ENCODE results near the gene ADAM11.
"Not testable (repeated sequence)": the region's sequence is repeated elsewhere in the genome, so short reads cannot be mapped to it uniquely, and the experiment has no call there.

ADAM11 gene

GRCh38 chr17:44812263-44812662 is 53.5 kb downstream of the ADAM11 start:
- no peak overlapping the region for H3K4me3 ChIP-seq (ENCODE audit: low read length in 2 of 2)

DNA sequence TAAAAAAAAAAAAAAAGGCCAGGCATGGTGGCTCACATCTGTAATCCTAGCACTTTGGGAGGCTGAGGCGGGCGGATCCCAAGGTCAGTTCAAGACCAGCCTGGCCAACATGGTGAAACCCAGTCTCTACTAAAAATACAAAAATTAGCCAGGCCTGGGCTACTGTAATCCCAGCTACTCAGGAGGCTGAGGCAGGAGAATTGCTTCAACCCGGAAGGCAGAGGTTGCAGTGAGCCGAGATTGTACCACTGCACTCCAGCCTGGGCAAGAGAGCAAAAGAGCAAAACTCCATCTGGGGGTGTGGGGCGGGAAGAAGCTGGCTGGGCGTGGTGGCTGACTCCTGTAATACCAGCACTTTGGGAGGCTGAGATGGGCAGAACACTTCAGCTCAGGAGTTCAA is 59.7 kb downstream of the ADAM11 start:
- H3K27me3 ChIP-seq (ENCODE audit: control insufficient read depth in 3 of 3, insufficient read depth in 3 of 3, low read depth in 1 of 3, low read length in 3 of 3); H2BK5ac ChIP-seq (ENCODE audit: low read length); H3K9ac ChIP-seq (ENCODE audit: low read depth, low read length, poor library complexity); H2AK5ac ChIP-seq (ENCODE audit: low read depth, low read length); H3K4ac ChIP-seq (ENCODE audit: low read length); H2BK12ac ChIP-seq (ENCODE audit: low read length); H4K91ac ChIP-seq (ENCODE audit: low read depth, low read length, poor library complexity); H3K23ac ChIP-seq (ENCODE audit: low read depth, low read length, poor library complexity); H3K14ac ChIP-seq (ENCODE audit: low read length); H3K4me2 ChIP-seq (ENCODE audit: insufficient read depth, low read length, poor library complexity, severe bottlenecking); H3K9me3 ChIP-seq (replicated peaks in 1 of 2; ENCODE audit: control insufficient read depth in 2 of 2, insufficient read depth in 1 of 2, low read depth in 1 of 2, low read length in 2 of 2); DNase-seq (ENCODE audit: low spot score); H3K18ac ChIP-seq (ENCODE audit: low read length); H3K4me1 ChIP-seq (ENCODE audit: control insufficient read depth in 2 of 2, insufficient read depth in 1 of 2, low read depth in 1 of 2, low read length in 2 of 2); H2BK15ac ChIP-seq (ENCODE audit: low read length); H2BK120ac ChIP-seq (ENCODE audit: low read depth, low read length); H2AFZ ChIP-seq (ENCODE audit: low read length); H3K27ac ChIP-seq (replicated peaks; ENCODE audit: low read length); H3K79me1 ChIP-seq (ENCODE audit: low read depth, low read length); H4K8ac ChIP-seq (ENCODE audit: low read depth, low read length); H3K4me3 ChIP-seq (ENCODE audit: low read length in 2 of 2): not testable (repeated sequence)
- WGBS, 2 donors (ENCODE audit: extremely low coverage in 2 of 2, insufficient read length in 2 of 2, insufficient replicate concordance in 1 of 2), result no CpG with 5 or more reads among the region's 6 CpGs
- H3K36me3 ChIP-seq (replicated peaks in 1 of 2; ENCODE audit: control insufficient read depth in 2 of 2, insufficient read depth in 2 of 2, low read length in 2 of 2), result peaks cover 0 to 67% of the 10 kb centered on the region in 2 donors

More at GRCh38 chr17:44812263-44812662, 53.5 kb downstream of the ADAM11 start:
- Histone ChIP-seq H3K4ac (ENCODE audit: low read length) (no peak overlapping the region), H3K18ac (ENCODE audit: low read length) (no peak overlapping the region), H3K9me3 (replicated peaks in 1 of 2; ENCODE audit: control insufficient read depth in 2 of 2, insufficient read depth in 1 of 2, low read depth in 1 of 2, low read length in 2 of 2) (peaks cover 0 to 1% of the 10 kb centered on the region in 2 donors), H3K14ac (ENCODE audit: low read length) (no peak overlapping the region), H2BK15ac (ENCODE audit: low read length) (no peak overlapping the region), H2AFZ (ENCODE audit: low read length) (no peak overlapping the region), H3K27ac (replicated peaks; ENCODE audit: low read length) (no peak overlapping the region), H3K4me2 (ENCODE audit: insufficient read depth, low read length, poor library complexity, severe bottlenecking) (no peak overlapping the region), H3K23ac (ENCODE audit: low read depth, low read length, poor library complexity) (no peak overlapping the region), H3K36me3 (replicated peaks in 1 of 2; ENCODE audit: control insufficient read depth in 2 of 2, insufficient read depth in 2 of 2, low read length in 2 of 2) (peaks cover 8 to 60% of the 10 kb centered on the region in 2 donors), H3K27me3 (ENCODE audit: control insufficient read depth in 3 of 3, insufficient read depth in 3 of 3, low read depth in 1 of 3, low read length in 3 of 3) (no peaks in the 10 kb centered on the region), H3K79me1 (ENCODE audit: low read depth, low read length) (peaks cover 3% of the 10 kb centered on the region), H2BK12ac (ENCODE audit: low read length) (no peak overlapping the region), H4K91ac (ENCODE audit: low read depth, low read length, poor library complexity) (no peak overlapping the region), H3K9ac (ENCODE audit: low read depth, low read length, poor library complexity) (no peak overlapping the region), H3K4me1 (ENCODE audit: control insufficient read depth in 2 of 2, insufficient read depth in 1 of 2, low read depth in 1 of 2, low read length in 2 of 2) (no peaks in the 10 kb centered on the region), H2BK5ac (ENCODE audit: low read length) (no peak overlapping the region), H2BK120ac (ENCODE audit: low read depth, low read length) (no peak overlapping the region), H4K8ac (ENCODE audit: low read depth, low read length) (no peak overlapping the region), H2AK5ac (ENCODE audit: low read depth, low read length) (no peak overlapping the region)
- no peak for DNase-seq (ENCODE audit: low spot score)
- WGBS, 2 donors (ENCODE audit: extremely low coverage in 2 of 2, insufficient read length in 2 of 2, insufficient replicate concordance in 1 of 2), result no CpG with 5 or more reads among the region's 4 CpGs

DNA sequence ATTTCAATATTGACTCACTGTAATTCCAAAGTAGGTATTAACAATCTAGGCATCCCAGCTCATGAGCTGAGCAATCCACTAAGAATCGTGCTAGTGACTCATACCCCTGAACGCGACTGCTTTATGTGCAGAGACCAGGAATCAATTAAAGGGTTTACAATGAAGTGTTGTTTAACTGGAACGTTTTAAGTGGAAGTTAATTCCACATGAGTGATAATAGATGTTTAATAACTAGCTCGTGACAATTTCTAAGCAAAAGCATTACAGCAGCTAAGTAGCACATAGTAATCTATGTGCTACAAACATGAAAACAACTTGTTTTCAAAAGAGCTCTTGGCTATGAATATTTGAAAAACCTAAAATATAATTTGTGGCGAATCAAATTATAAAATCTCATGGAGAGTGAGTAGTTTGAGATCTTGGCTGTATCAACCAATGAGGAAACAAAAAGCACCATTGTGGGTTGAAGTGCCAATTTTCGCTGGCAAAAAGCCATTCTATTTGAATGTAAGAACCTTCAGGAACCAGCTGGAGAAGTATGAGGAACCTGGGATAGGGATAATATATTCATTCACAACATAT is 61.9 kb downstream of the ADAM11 start:
- no peak overlapping the region for H2BK15ac ChIP-seq (ENCODE audit: low read length)
- H3K18ac ChIP-seq (ENCODE audit: low read length), result no peak overlapping the region
- H3K23ac ChIP-seq (ENCODE audit: low read depth, low read length, poor library complexity), result no peak overlapping the region
- peaks cover 0 to 3% of the 10 kb centered on the region in 2 donors for H3K9me3 ChIP-seq (replicated peaks in 1 of 2; ENCODE audit: control insufficient read depth in 2 of 2, insufficient read depth in 1 of 2, low read depth in 1 of 2, low read length in 2 of 2)
- H2BK5ac ChIP-seq (ENCODE audit: low read length), result no peak overlapping the region
- DNase-seq (ENCODE audit: low spot score), result no peak
- WGBS, 2 donors (ENCODE audit: extremely low coverage in 2 of 2, insufficient read length in 2 of 2, insufficient replicate concordance in 1 of 2), result no CpG with 5 or more reads among the region's 7 CpGs
- no peak overlapping the region for H2BK12ac ChIP-seq (ENCODE audit: low read length)
- no peak overlapping the region for H3K9ac ChIP-seq (ENCODE audit: low read depth, low read length, poor library complexity)
- no peaks in the 10 kb centered on the region for H3K27me3 ChIP-seq (ENCODE audit: control insufficient read depth in 3 of 3, insufficient read depth in 3 of 3, low read depth in 1 of 3, low read length in 3 of 3)
- no peak overlapping the region for H3K14ac ChIP-seq (ENCODE audit: low read length)
- H2BK120ac ChIP-seq (ENCODE audit: low read depth, low read length), result no peak overlapping the region
- no peak overlapping the region for H4K91ac ChIP-seq (ENCODE audit: low read depth, low read length, poor library complexity)
- H2AK5ac ChIP-seq (ENCODE audit: low read depth, low read length), result no peak overlapping the region
- H3K36me3 ChIP-seq (replicated peaks in 1 of 2; ENCODE audit: control insufficient read depth in 2 of 2, insufficient read depth in 2 of 2, low read length in 2 of 2), result peaks cover 3 to 70% of the 10 kb centered on the region in 2 donors
- no peak overlapping the region for H4K8ac ChIP-seq (ENCODE audit: low read depth, low read length)
- no peak overlapping the region for H3K4me3 ChIP-seq (ENCODE audit: low read length in 2 of 2)
- no peak overlapping the region for H2AFZ ChIP-seq (ENCODE audit: low read length)
- H3K4me2 ChIP-seq (ENCODE audit: insufficient read depth, low read length, poor library complexity, severe bottlenecking), result no peak overlapping the region
- peaks cover 5% of the 10 kb centered on the region for H3K79me1 ChIP-seq (ENCODE audit: low read depth, low read length)
- H3K4ac ChIP-seq (ENCODE audit: low read length), result no peak overlapping the region
- no peak overlapping the region for H3K27ac ChIP-seq (replicated peaks; ENCODE audit: low read length)
- no peaks in the 10 kb centered on the region for H3K4me1 ChIP-seq (ENCODE audit: control insufficient read depth in 2 of 2, insufficient read depth in 1 of 2, low read depth in 1 of 2, low read length in 2 of 2)

DNA sequence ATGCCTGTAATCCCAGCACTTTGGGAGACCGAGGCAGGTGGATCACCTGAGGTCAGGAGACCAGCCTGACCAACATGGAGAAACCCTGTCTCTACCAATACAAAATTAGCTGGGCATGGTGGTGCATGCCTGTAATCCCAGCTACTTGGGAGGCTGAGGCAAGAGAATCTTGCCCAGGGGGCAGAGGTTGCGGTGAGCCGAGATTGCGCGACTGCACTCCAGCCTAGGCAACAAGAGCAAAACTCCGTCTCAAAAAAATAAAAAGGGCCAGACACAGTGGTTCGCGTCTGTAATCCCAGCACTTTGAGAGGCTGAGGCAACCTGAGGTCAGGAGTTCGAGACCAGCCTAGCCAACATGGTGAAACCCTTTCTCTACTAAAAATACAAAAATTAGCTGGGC is 66.4 kb downstream of the ADAM11 start:
- H2AK5ac ChIP-seq (ENCODE audit: low read depth, low read length); H2AFZ ChIP-seq (ENCODE audit: low read length); H2BK120ac ChIP-seq (ENCODE audit: low read depth, low read length); H2BK5ac ChIP-seq (ENCODE audit: low read length); H3K9ac ChIP-seq (ENCODE audit: low read depth, low read length, poor library complexity); H2BK12ac ChIP-seq (ENCODE audit: low read length); H3K4me3 ChIP-seq (ENCODE audit: low read length in 2 of 2); DNase-seq (ENCODE audit: low spot score); H3K9me3 ChIP-seq (replicated peaks in 1 of 2; ENCODE audit: control insufficient read depth in 2 of 2, insufficient read depth in 1 of 2, low read depth in 1 of 2, low read length in 2 of 2); H3K27ac ChIP-seq (replicated peaks; ENCODE audit: low read length); H3K27me3 ChIP-seq (ENCODE audit: control insufficient read depth in 3 of 3, insufficient read depth in 3 of 3, low read depth in 1 of 3, low read length in 3 of 3); H3K23ac ChIP-seq (ENCODE audit: low read depth, low read length, poor library complexity); H3K4me1 ChIP-seq (ENCODE audit: control insufficient read depth in 2 of 2, insufficient read depth in 1 of 2, low read depth in 1 of 2, low read length in 2 of 2); H3K79me1 ChIP-seq (ENCODE audit: low read depth, low read length); H2BK15ac ChIP-seq (ENCODE audit: low read length); H4K8ac ChIP-seq (ENCODE audit: low read depth, low read length); H3K14ac ChIP-seq (ENCODE audit: low read length); H3K4ac ChIP-seq (ENCODE audit: low read length); H4K91ac ChIP-seq (ENCODE audit: low read depth, low read length, poor library complexity); H3K18ac ChIP-seq (ENCODE audit: low read length); H3K4me2 ChIP-seq (ENCODE audit: insufficient read depth, low read length, poor library complexity, severe bottlenecking): not testable (repeated sequence)
- peaks cover 3 to 48% of the 10 kb centered on the region in 2 donors for H3K36me3 ChIP-seq (replicated peaks in 1 of 2; ENCODE audit: control insufficient read depth in 2 of 2, insufficient read depth in 2 of 2, low read length in 2 of 2)
- no CpG with 5 or more reads among the region's 9 CpGs for WGBS, 2 donors (ENCODE audit: extremely low coverage in 2 of 2, insufficient read length in 2 of 2, insufficient replicate concordance in 1 of 2)
